Measurements from ENCODE around the gene PLS1. TPM values are rescaled to one million over a fixed set of nuclear protein-coding genes. Genes with fewer than 3 reads are reported as not detected.
"Not testable (repeated sequence)": the region's sequence is repeated elsewhere in the genome, so short reads cannot be mapped to it uniquely, and the experiment has no call there.

Gene PLS1
- total RNA-seq, 1 donor from 2014 or later, result 5.7 TPM

DNA sequence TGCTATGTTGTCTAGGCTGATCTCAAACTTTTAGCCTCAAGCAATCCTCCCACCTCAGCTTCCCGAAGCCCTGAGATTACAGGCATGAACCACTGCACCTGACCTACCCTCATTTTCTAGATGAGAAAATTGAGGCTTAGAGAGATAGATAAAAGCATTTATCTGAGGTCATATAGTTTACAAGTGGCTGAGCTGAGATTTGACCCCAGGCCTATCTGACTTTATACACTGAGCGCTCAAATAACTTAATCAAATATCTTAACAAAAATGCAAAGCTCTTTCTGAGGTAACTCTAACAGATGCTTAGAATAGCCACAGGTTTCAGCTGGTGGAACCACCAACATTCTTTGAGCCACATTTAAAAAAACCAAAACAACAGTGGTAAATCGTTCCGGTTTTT is 5.5 kb downstream of the PLS1 start:
- H3K9me3 Mint-ChIP-seq, result peaks cover 7% of the 10 kb centered on the region
- H3K27me3 Mint-ChIP-seq (ENCODE audit: low read depth), result peaks cover 9% of the 10 kb centered on the region
- peaks cover 7% of the 10 kb centered on the region for H3K36me3 Mint-ChIP-seq (ENCODE audit: low read depth)
- TF ChIP-seq, protein P1, sequence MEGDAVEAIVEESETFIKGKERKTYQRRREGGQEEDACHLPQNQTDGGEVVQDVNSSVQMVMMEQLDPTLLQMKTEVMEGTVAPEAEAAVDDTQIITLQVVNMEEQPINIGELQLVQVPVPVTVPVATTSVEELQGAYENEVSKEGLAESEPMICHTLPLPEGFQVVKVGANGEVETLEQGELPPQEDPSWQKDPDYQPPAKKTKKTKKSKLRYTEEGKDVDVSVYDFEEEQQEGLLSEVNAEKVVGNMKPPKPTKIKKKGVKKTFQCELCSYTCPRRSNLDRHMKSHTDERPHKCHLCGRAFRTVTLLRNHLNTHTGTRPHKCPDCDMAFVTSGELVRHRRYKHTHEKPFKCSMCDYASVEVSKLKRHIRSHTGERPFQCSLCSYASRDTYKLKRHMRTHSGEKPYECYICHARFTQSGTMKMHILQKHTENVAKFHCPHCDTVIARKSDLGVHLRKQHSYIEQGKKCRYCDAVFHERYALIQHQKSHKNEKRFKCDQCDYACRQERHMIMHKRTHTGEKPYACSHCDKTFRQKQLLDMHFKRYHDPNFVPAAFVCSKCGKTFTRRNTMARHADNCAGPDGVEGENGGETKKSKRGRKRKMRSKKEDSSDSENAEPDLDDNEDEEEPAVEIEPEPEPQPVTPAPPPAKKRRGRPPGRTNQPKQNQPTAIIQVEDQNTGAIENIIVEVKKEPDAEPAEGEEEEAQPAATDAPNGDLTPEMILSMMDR (conservative IDR thresholded peaks at IDR 0.05), result no peak
- no peak overlapping the region for H3K4me3 Mint-ChIP-seq
- H3K4me1 Mint-ChIP-seq, result peaks cover 6% of the 10 kb centered on the region
- no peak for DNase-seq (ENCODE audit: low read depth, low spot score)
- H3K27ac Mint-ChIP-seq (ENCODE audit: unreplicated experiment), result no peak overlapping the region

DNA sequence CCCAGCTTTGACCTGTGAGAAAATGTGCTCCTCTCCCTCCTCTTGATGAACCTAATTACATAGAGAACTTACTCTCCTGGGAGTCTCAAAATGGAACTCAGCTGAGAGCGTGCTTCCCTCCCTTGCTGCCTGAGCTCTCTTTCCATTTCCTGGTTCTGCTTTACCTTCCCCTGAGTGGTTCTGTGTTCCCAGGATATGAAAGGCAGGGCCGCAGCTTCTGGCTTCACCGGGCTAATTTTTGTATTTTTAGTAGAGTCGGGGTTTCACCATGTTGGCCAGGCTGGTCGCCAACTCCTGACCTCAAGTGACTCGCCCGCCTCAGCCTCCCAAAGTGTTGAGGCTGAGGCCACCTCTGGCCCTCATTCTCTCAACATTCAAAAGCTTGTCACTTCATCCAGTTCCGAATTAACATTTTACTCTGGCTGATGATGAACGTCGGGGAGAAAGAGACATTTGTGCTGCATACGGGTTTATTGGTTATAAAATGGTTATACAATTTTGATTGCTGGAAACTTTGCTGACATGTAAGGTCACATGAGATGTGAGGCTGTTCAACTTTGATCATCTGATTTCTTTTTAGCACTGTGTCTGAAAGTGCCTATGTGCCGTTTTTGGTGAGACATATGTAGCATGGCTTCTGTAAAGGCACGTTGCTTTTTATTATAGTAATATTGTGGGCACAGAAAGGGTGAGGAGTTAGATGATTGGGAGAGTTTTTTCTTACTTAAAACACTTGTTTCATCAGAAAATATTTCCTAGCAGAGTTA is 6.6 kb downstream of the PLS1 start:
- peaks cover 7% of the 10 kb centered on the region for H3K9me3 Mint-ChIP-seq

DNA sequence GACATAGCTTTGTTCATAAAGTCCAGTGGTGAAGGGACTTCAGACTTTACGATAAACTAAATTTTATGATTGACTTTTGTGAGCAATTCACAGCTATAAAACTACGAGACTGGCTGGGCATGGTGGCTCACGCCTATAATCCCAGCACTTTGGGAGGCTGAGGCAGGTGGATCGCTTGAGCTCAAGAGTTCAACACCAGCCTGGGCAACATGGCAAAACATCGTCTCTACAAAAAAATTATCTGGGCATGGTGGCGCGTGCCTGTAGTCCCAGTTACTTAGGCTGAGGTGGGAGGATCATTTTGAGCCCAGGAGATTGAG is 7.2 kb downstream of the PLS1 start:
- not testable (repeated sequence) for H3K27ac Mint-ChIP-seq (ENCODE audit: unreplicated experiment); H3K4me1 Mint-ChIP-seq; H3K27me3 Mint-ChIP-seq (ENCODE audit: low read depth)

More for the DNA sequence above, 6.6 kb downstream of the PLS1 start:
- Mint-ChIP-seq H3K36me3 (ENCODE audit: low read depth) (peaks cover 7% of the 10 kb centered on the region), H3K27me3 (ENCODE audit: low read depth) (peaks cover 2% of the 10 kb centered on the region), H3K4me3 (no peak overlapping the region), H3K27ac (ENCODE audit: unreplicated experiment) (peak overlapping the region; percentile 68), H3K4me1 (no peaks in the 10 kb centered on the region)
- no peak for DNase-seq (ENCODE audit: low read depth, low spot score)
- TF ChIP-seq, protein P1 (conservative IDR thresholded peaks at IDR 0.05), result no peak

DNA sequence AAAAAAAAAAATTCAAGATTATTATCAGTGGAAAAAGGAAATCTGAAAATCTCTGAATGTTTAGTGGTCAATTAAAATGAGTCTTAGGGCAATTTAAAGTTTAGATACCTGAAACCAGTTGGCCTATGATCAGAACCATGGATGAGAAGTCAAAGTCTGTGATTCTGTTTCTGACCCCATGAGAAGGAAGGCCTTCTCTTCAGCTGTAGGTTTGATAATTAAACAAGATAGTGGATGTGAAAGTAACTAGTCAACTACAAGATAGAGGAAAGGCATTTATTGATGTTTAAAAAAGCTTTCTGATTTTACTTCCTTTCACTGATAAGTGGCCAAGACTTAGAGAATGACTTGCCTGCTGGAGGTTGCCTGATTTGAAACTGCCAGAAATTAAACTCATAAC is 8.7 kb downstream of the PLS1 start:
- DNase-seq (ENCODE audit: low read depth, low spot score), result no peak
- Mint-ChIP-seq H3K27me3 (ENCODE audit: low read depth) (no peaks in the 10 kb centered on the region), H3K4me3 (no peak overlapping the region), H3K9me3 (peaks cover 7% of the 10 kb centered on the region), H3K36me3 (ENCODE audit: low read depth) (peaks cover 7% of the 10 kb centered on the region), H3K4me1 (no peaks in the 10 kb centered on the region), H3K27ac (ENCODE audit: unreplicated experiment) (no peak overlapping the region)
- TF ChIP-seq, protein P1 (conservative IDR thresholded peaks at IDR 0.05), result no peak

More for the DNA sequence above, 7.2 kb downstream of the PLS1 start:
- DNase-seq (ENCODE audit: low read depth, low spot score); H3K9me3 Mint-ChIP-seq; H3K4me3 Mint-ChIP-seq; H3K36me3 Mint-ChIP-seq (ENCODE audit: low read depth): not testable (repeated sequence)

DNA sequence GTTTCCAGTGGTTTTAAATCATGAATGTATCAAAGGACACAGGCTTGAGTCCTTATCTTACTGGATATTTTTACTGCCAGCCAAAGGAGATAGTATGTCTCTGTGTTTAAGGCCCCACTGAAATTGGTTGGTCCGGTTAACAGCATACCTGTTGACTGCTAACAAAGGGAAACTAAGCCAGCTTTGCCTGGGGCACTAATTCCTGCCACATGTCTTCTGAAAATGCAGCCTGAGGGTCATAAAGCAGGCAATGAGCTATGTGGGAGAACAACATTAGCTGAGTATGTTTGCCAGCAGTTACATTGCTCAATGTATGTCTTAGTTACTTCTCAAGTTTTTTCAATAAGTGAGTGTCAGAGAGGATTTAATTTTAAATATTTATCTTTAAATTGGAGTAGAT is 12.4 kb downstream of the PLS1 start:
- DNase-seq (ENCODE audit: low read depth, low spot score), result no peak
- Mint-ChIP-seq H3K27me3 (ENCODE audit: low read depth) (no peaks in the 10 kb centered on the region), H3K36me3 (ENCODE audit: low read depth) (no peaks in the 10 kb centered on the region), H3K4me3 (no peak overlapping the region), H3K4me1 (no peaks in the 10 kb centered on the region), H3K27ac (ENCODE audit: unreplicated experiment) (no peak overlapping the region), H3K9me3 (no peaks in the 10 kb centered on the region)
- TF ChIP-seq, protein P1 (conservative IDR thresholded peaks at IDR 0.05), result no peak

DNA sequence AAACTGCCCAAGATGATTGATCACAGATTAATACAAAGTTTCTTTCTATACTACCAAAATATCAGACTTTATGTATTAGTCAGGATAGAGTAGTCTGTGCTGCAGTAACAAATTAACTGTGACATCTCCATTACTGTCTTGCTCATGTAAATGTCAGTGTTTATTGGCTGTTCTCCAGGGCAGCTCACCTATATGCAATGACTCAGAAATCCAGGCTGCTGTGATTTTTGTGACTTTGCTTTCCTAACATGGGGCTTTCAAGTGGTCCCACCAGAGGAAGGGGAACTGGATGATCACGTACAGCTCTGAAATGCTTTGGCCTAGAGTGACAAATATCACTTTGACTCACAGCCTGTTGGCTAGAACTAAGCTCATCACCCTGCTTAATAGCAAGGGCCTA is 12.9 kb downstream of the PLS1 start:
- Mint-ChIP-seq H3K36me3 (ENCODE audit: low read depth) (no peaks in the 10 kb centered on the region), H3K9me3 (no peaks in the 10 kb centered on the region), H3K4me1 (no peaks in the 10 kb centered on the region), H3K27ac (ENCODE audit: unreplicated experiment) (no peak overlapping the region), H3K4me3 (no peak overlapping the region), H3K27me3 (ENCODE audit: low read depth) (no peaks in the 10 kb centered on the region)
- DNase-seq (ENCODE audit: low read depth, low spot score), result no peak
- TF ChIP-seq, protein P1 (conservative IDR thresholded peaks at IDR 0.05), result no peak
